RWPE2 (cell line): Measurements from ENCODE around the gene UQCRHL.

Experiments used
- ATAC-seq: fragments of 200-7000 bp; cut with Tn5 transposase; 3 replicates; pipeline ENCODE4 v1.9.1; 2021; ENCODE audit warnings: low read depth
- DNase-seq: peaks from one replicate; pipeline ENCODE4 v3.0.0-alpha.2; 2020; ENCODE audit warnings: low spot score
- H3K27ac ChIP-seq: fragments of 450-650 bp; 2 replicates; pipeline ENCODE4 v1.5.1; 2017; ENCODE audit warnings: mild to moderate bottlenecking; ENCODE audit not compliant: poor library complexity, severe bottlenecking
- H3K27me3 ChIP-seq: fragments of 250-450 bp; sonication (Bioruptor Pico); 2 replicates; pipeline ENCODE4 v1.5.1; 2021; ENCODE audit warnings: mild to moderate bottlenecking, moderate library complexity; ENCODE audit not compliant: insufficient read depth, poor library complexity, severe bottlenecking
- H3K36me3 ChIP-seq: fragments of 250-450 bp; sonication (Bioruptor Pico); 2 replicates; pipeline ENCODE4 v1.5.1; 2020; ENCODE audit warnings: low read depth, mild to moderate bottlenecking, moderate library complexity
- H3K4me1 ChIP-seq: fragments of 250-450 bp; sonication (Bioruptor Pico); 2 replicates; pipeline ENCODE4 v1.5.1; 2021; ENCODE audit warnings: mild to moderate bottlenecking, moderate library complexity; ENCODE audit not compliant: insufficient read depth, poor library complexity, severe bottlenecking
- H3K4me3 ChIP-seq: fragments of 250-450 bp; sonication (Bioruptor Pico); 2 replicates; pipeline ENCODE4 v1.5.1; 2021; ENCODE audit warnings: mild to moderate bottlenecking, moderate library complexity; ENCODE audit not compliant: severe bottlenecking
- H3K9me3 ChIP-seq: fragments of 250-450 bp; sonication (Bioruptor Pico); 2 replicates; pipeline ENCODE4 v1.5.1; 2021; ENCODE audit warnings: mild to moderate bottlenecking, moderate library complexity; ENCODE audit not compliant: severe bottlenecking
- CTCF ChIP-seq: fragments of 450-650 bp; IDR thresholded peaks from one replicate; pipeline ENCODE4 v1.5.1; 2017; ENCODE audit warnings: mild to moderate bottlenecking, moderate library complexity; ENCODE audit not compliant: poor library complexity, severe bottlenecking

Gene UQCRHL

GRCh38 chr1:15826810-15827507 is 19.5 kb upstream of the UQCRHL start:
- ATAC-seq (no peak), DNase-seq (no peak)
- H3K4me3 ChIP-seq, result no peak overlapping the region
- TF ChIP-seq CTCF, result no peak
- no peak overlapping the region for H3K27ac ChIP-seq
- peaks cover 25% of the 10 kb centered on the region for H3K4me1 ChIP-seq
- no peaks in the 10 kb centered on the region for H3K27me3 ChIP-seq
- peaks cover 2% of the 10 kb centered on the region for H3K9me3 ChIP-seq
- H3K36me3 ChIP-seq, result no peaks in the 10 kb centered on the region

- H3K9me3 ChIP-seq, result no peaks in the 10 kb centered on the region
- H3K27ac ChIP-seq, result no peak overlapping the region
- no peaks in the 10 kb centered on the region for H3K36me3 ChIP-seq
- DNase-seq, result no peak
- no peak for TF ChIP-seq CTCF
- no peak for ATAC-seq
- peaks cover 14% of the 10 kb centered on the region for H3K4me1 ChIP-seq
- no peak overlapping the region for H3K4me3 ChIP-seq
- no peaks in the 10 kb centered on the region for H3K27me3 ChIP-seq
Observed at GRCh38 chr1:15825800-15826199, 18.4 kb upstream of the UQCRHL start.

- Histone ChIP-seq H3K36me3 (no peaks in the 10 kb centered on the region), H3K4me3 (no peak overlapping the region), H3K27ac (no peak overlapping the region), H3K4me1 (no peaks in the 10 kb centered on the region), H3K27me3 (no peaks in the 10 kb centered on the region), H3K9me3 (no peaks in the 10 kb centered on the region)
- DNase-seq (peak; percentile 11), ATAC-seq (peak; percentile 77)
- no peak for TF ChIP-seq CTCF
Observed at GRCh38 chr1:15820478-15820877, 13.0 kb upstream of the UQCRHL start.

GRCh38 chr1:15816674-15817073 is 9.2 kb upstream of the UQCRHL start:
- ATAC-seq (no peak), DNase-seq (peak; percentile 1)
- Histone ChIP-seq H3K36me3 (no peaks in the 10 kb centered on the region), H3K27ac (peak overlapping the region; percentile 6), H3K9me3 (no peaks in the 10 kb centered on the region), H3K27me3 (no peaks in the 10 kb centered on the region), H3K4me3 (no peak overlapping the region), H3K4me1 (no peaks in the 10 kb centered on the region)
- no peak for TF ChIP-seq CTCF

- no peak overlapping the region for H3K27ac ChIP-seq
- no peaks in the 10 kb centered on the region for H3K36me3 ChIP-seq
- ATAC-seq (no peak), DNase-seq (no peak)
- H3K4me1 ChIP-seq, result no peaks in the 10 kb centered on the region
- H3K4me3 ChIP-seq, result no peak overlapping the region
- no peaks in the 10 kb centered on the region for H3K27me3 ChIP-seq
- no peaks in the 10 kb centered on the region for H3K9me3 ChIP-seq
- TF ChIP-seq CTCF, result no peak
Observed at GRCh38 chr1:15810073-15810472, 2.6 kb upstream of the UQCRHL start.
